Measurements from ENCODE around the gene VPS37C.

The VPS37C gene

GRCh38 chr11:61089806-61090491 lies 71.3 kb downstream of the VPS37C start:
- H3K9me3 ChIP-seq (replicated peaks; ENCODE audit: insufficient read depth, low read length) = no peaks in the 10 kb centered on the region
- no peak overlapping the region for H3K4me2 ChIP-seq (ENCODE audit: low read depth, low read length)
- no peaks in the 10 kb centered on the region for H3K9me2 ChIP-seq (replicated peaks; ENCODE audit: insufficient read depth, low read length)
- no peak overlapping the region for H2AFZ ChIP-seq (ENCODE audit: low read length)
- H3K27ac ChIP-seq (ENCODE audit: low read length) = no peak overlapping the region
- no peak for DNase-seq
- H3K4me3 ChIP-seq (ENCODE audit: low read length) = no peak overlapping the region
- H3K9ac ChIP-seq (ENCODE audit: low read length) = no peak overlapping the region
- no peaks in the 10 kb centered on the region for H4K20me1 ChIP-seq (ENCODE audit: insufficient read depth, low read length)
- H3K27me3 ChIP-seq (replicated peaks; ENCODE audit: insufficient read depth, low read length) = no peaks in the 10 kb centered on the region
- H3K36me3 ChIP-seq (replicated peaks; ENCODE audit: insufficient read depth, low read length) = no peaks in the 10 kb centered on the region
- no peak for TF ChIP-seq CTCF (IDR thresholded peaks at IDR 0.05; ENCODE audit: low read length)
- no peak for TF ChIP-seq EZH2phosphoT487 (IDR thresholded peaks at IDR 0.05; ENCODE audit: low read length)
- no peak for TF ChIP-seq EZH2 (optimal IDR thresholded peaks at IDR 0.05; ENCODE audit: low read depth, low read length)
- no peaks in the 10 kb centered on the region for H3K4me1 ChIP-seq (ENCODE audit: low read length)
- H3F3A ChIP-seq (ENCODE audit: insufficient read depth, low read length) = no peaks in the 10 kb centered on the region
- H3K79me2 ChIP-seq (ENCODE audit: low read length) = no peaks in the 10 kb centered on the region

- no peaks in the 10 kb centered on the region for H3K79me2 ChIP-seq (ENCODE audit: low read length)
- H3K27ac ChIP-seq (ENCODE audit: low read length) = no peak overlapping the region
- no peak overlapping the region for H3K4me3 ChIP-seq (ENCODE audit: low read length)
- H3K9me3 ChIP-seq (replicated peaks; ENCODE audit: insufficient read depth, low read length) = no peaks in the 10 kb centered on the region
- no peak overlapping the region for H3K4me2 ChIP-seq (ENCODE audit: low read depth, low read length)
- H3K4me1 ChIP-seq (ENCODE audit: low read length) = no peaks in the 10 kb centered on the region
- H3K9me2 ChIP-seq (replicated peaks; ENCODE audit: insufficient read depth, low read length) = no peaks in the 10 kb centered on the region
- H2AFZ ChIP-seq (ENCODE audit: low read length) = no peak overlapping the region
- H3K36me3 ChIP-seq (replicated peaks; ENCODE audit: insufficient read depth, low read length) = no peaks in the 10 kb centered on the region
- H3K27me3 ChIP-seq (replicated peaks; ENCODE audit: insufficient read depth, low read length) = no peaks in the 10 kb centered on the region
- no peaks in the 10 kb centered on the region for H4K20me1 ChIP-seq (ENCODE audit: insufficient read depth, low read length)
- TF ChIP-seq EZH2 (optimal IDR thresholded peaks at IDR 0.05; ENCODE audit: low read depth, low read length) = no peak
- TF ChIP-seq EZH2phosphoT487 (IDR thresholded peaks at IDR 0.05; ENCODE audit: low read length) = no peak
- TF ChIP-seq CTCF (IDR thresholded peaks at IDR 0.05; ENCODE audit: low read length) = no peak
- H3F3A ChIP-seq (ENCODE audit: insufficient read depth, low read length) = no peaks in the 10 kb centered on the region
- no peak for DNase-seq
- no peak overlapping the region for H3K9ac ChIP-seq (ENCODE audit: low read length)
Measured at GRCh38 chr11:61087426-61088119, 73.7 kb downstream of the VPS37C start.

- no peak overlapping the region for H3K27ac ChIP-seq (ENCODE audit: low read length)
- H3K4me2 ChIP-seq (ENCODE audit: low read depth, low read length) = no peak overlapping the region
- no peak for TF ChIP-seq CTCF (IDR thresholded peaks at IDR 0.05; ENCODE audit: low read length)
- TF ChIP-seq EZH2 (optimal IDR thresholded peaks at IDR 0.05; ENCODE audit: low read depth, low read length) = no peak
- no peaks in the 10 kb centered on the region for H3K27me3 ChIP-seq (replicated peaks; ENCODE audit: insufficient read depth, low read length)
- H3K9ac ChIP-seq (ENCODE audit: low read length) = no peak overlapping the region
- DNase-seq = no peak
- H3K4me3 ChIP-seq (ENCODE audit: low read length) = no peak overlapping the region
- H3K36me3 ChIP-seq (replicated peaks; ENCODE audit: insufficient read depth, low read length) = no peaks in the 10 kb centered on the region
- H3K4me1 ChIP-seq (ENCODE audit: low read length) = no peaks in the 10 kb centered on the region
- H3F3A ChIP-seq (ENCODE audit: insufficient read depth, low read length) = no peaks in the 10 kb centered on the region
- no peaks in the 10 kb centered on the region for H4K20me1 ChIP-seq (ENCODE audit: insufficient read depth, low read length)
- H3K79me2 ChIP-seq (ENCODE audit: low read length) = no peaks in the 10 kb centered on the region
- no peak overlapping the region for H2AFZ ChIP-seq (ENCODE audit: low read length)
- H3K9me3 ChIP-seq (replicated peaks; ENCODE audit: insufficient read depth, low read length) = no peaks in the 10 kb centered on the region
- H3K9me2 ChIP-seq (replicated peaks; ENCODE audit: insufficient read depth, low read length) = no peaks in the 10 kb centered on the region
Measured at GRCh38 chr11:61083601-61084147, 77.6 kb downstream of the VPS37C start.
